Effector memory CD4-positive, alpha-beta T cell (primary cell): ENCODE measurements around the gene LEKR1.
"Not testable (repeated sequence)": the region's sequence is repeated elsewhere in the genome, so short reads cannot be mapped to it uniquely, and the experiment has no call there.

Source experiments
- DNase-seq, 3 donors: peaks; one replicate each; pipeline ENCODE4 v3.0.0-alpha.2; 2020
- H3K27ac ChIP-seq: 2 replicates; pipeline ENCODE4 v1.7.0; 2013; ENCODE audit warnings: mild to moderate bottlenecking, low read length, moderate library complexity; ENCODE audit not compliant: insufficient read depth, poor library complexity, severe bottlenecking
- H3K27me3 ChIP-seq: replicated peaks from 2 replicates; pipeline ENCODE4 v1.7.0; 2013; ENCODE audit warnings: mild to moderate bottlenecking, low read length; ENCODE audit not compliant: insufficient read depth, control insufficient read depth, poor library complexity, severe bottlenecking
- H3K36me3 ChIP-seq: 2 replicates; pipeline ENCODE4 v1.7.0; 2013; ENCODE audit warnings: mild to moderate bottlenecking, low read length, moderate library complexity; ENCODE audit not compliant: control insufficient read depth, insufficient read depth
- H3K4me1 ChIP-seq: 2 replicates; pipeline ENCODE4 v1.7.0; 2013; ENCODE audit warnings: low read length, mild to moderate bottlenecking; ENCODE audit not compliant: control insufficient read depth, insufficient read depth, poor library complexity, severe bottlenecking
- H3K4me3 ChIP-seq: 2 replicates; pipeline ENCODE4 v1.7.0; 2013; ENCODE audit warnings: low read length, low read depth, mild to moderate bottlenecking; ENCODE audit not compliant: insufficient read depth, poor library complexity, severe bottlenecking
- H3K9me3 ChIP-seq: 2 replicates; pipeline ENCODE4 v1.7.0; 2013; ENCODE audit warnings: mild to moderate bottlenecking, low read length, moderate library complexity; ENCODE audit not compliant: control insufficient read depth

Gene LEKR1

DNA sequence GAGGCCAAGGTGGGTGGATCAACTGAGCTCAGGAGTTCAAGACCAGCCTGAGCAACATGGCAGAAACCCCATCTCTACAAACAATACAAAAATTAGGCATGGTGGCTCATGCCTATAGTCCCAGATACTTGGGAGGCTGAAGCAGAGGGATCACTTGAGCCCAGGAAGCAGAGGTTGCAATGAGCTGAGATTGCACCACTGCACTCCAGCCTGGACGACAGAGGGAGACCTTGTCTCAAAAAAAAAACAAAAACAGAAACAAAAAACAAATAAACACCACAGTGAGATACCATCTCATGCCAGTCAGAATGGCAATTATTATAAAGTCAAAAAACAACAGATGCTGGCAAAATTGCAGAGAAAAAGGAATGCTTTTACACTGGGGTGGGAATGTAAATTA lies 69.2 kb downstream of the LEKR1 start:
- H3K4me1 ChIP-seq, H3K36me3 ChIP-seq, H3K9me3 ChIP-seq, H3K27ac ChIP-seq, H3K4me3 ChIP-seq, H3K27me3 ChIP-seq, DNase-seq: not testable (repeated sequence)

DNA sequence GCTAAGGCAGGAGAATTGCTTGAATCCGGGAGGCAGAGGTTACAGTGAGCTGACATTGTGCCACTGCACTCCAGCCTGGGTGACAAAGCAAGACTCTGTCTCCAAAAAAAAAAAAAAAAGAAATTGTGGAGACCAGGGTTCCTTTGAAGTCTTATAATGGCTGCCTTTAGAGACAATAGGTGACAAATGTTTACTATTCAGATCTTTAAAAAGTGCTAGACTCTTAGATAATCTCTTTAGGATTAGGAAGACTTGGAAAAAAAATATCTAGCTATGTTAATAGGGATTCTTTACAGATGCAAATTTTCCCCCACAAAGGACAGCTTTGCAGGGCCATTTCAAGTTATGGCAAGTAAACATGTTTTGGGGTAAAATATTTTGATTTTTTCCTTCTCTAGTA lies 71.7 kb downstream of the LEKR1 start:
- not testable (repeated sequence) for DNase-seq, H3K27ac ChIP-seq, H3K27me3 ChIP-seq, H3K9me3 ChIP-seq, H3K4me1 ChIP-seq, H3K36me3 ChIP-seq, H3K4me3 ChIP-seq

DNA sequence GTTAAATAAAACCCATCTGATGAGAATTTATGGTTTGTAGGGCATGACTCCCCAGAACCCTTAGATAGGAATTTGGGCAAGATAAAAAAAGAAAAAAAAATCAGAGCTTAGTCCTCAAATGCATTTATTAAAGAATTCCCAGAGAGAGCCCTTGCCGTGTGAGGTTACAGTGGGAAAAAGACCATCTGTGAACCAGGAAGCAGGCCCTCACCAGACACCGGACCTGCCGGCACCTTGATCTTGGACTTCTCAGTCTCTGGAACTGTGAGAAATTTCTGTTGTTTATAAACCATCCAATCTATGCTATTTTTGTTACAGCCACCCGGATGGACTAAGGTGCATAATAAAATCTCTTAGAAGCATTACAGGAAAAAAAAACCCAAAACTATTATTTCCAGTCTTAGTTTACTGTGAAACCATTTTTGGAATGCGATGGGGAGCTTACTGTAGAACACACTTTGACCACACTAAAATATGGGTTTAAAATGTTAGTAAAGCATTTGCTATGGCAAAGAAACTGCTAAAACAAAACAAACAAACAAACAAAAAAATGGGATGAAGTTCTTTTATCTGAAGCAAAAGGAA lies 72.2 kb downstream of the LEKR1 start:
- H3K4me1 ChIP-seq: no peaks in the 10 kb centered on the region
- H3K9me3 ChIP-seq: no peaks in the 10 kb centered on the region
- no peak for DNase-seq
- H3K4me3 ChIP-seq: no peak overlapping the region
- H3K27ac ChIP-seq: no peak overlapping the region
- no peaks in the 10 kb centered on the region for H3K36me3 ChIP-seq
- no peaks in the 10 kb centered on the region for H3K27me3 ChIP-seq

DNA sequence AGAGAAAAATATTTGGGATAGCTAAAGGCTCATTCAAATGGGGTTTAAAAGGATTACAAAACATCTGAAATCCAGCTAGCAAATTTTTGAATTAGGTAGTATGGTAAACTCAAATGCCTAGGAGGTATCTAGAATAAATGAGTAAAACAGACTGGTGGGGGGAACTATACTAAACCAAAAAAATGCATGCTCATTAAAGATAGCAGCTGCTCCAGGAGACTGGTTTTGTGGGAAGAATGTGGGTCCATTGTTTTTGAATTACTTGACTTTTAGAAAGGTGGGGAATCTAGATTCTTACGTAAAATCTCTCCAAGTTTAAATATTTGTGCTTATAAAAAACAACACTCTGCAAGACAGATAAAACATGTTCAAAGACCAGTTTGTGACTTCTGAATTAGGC lies 73.8 kb downstream of the LEKR1 start:
- H3K27ac ChIP-seq: no peak overlapping the region
- no peaks in the 10 kb centered on the region for H3K36me3 ChIP-seq
- no peaks in the 10 kb centered on the region for H3K9me3 ChIP-seq
- no peak overlapping the region for H3K4me3 ChIP-seq
- H3K4me1 ChIP-seq: no peaks in the 10 kb centered on the region
- no peaks in the 10 kb centered on the region for H3K27me3 ChIP-seq
- no peak for DNase-seq

DNA sequence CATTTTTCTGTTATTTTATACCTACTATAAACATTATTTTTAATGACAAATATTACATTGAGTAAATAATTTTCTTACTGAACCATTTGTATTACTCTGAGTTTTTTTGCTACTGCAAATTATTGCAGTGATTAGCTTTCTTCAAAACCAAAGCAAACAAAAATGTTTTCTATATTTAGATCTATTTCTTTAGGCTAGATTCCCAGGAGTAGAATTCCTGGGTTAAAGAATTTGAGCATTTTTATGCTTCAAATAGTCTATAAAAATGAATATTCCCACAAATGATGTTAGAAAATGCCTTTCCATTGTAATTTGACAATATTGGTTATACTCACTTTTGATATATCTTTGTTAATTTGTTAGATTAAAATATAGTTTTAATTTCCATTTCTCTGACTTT lies 76.8 kb downstream of the LEKR1 start:
- Histone ChIP-seq H3K4me3 (no peak overlapping the region), H3K4me1 (no peaks in the 10 kb centered on the region), H3K27me3 (no peaks in the 10 kb centered on the region), H3K36me3 (no peaks in the 10 kb centered on the region), H3K9me3 (no peaks in the 10 kb centered on the region), H3K27ac (no peak overlapping the region)
- no peak for DNase-seq

DNA sequence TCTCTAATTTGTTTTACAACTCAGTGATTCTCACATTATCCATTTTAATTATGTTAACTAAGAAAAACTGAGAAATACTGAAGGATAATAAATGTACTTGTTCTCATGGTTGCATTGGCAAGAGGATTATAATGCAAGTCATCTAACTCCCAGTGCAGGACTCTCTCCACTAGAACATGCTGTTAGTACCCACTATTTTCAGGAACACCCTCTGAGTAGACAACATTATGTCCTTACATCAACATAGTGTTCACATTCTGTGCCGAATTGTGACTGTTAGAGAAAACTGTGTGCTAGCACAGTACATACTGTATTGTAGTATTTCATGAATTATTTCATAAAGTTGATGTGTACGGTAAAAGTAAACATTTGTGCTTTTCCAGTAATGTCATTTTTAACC lies 80.1 kb downstream of the LEKR1 start:
- H3K4me3 ChIP-seq: no peak overlapping the region
- no peak for DNase-seq
- no peaks in the 10 kb centered on the region for H3K36me3 ChIP-seq
- no peaks in the 10 kb centered on the region for H3K9me3 ChIP-seq
- H3K27me3 ChIP-seq: no peaks in the 10 kb centered on the region
- H3K27ac ChIP-seq: no peak overlapping the region
- H3K4me1 ChIP-seq: no peaks in the 10 kb centered on the region

DNA sequence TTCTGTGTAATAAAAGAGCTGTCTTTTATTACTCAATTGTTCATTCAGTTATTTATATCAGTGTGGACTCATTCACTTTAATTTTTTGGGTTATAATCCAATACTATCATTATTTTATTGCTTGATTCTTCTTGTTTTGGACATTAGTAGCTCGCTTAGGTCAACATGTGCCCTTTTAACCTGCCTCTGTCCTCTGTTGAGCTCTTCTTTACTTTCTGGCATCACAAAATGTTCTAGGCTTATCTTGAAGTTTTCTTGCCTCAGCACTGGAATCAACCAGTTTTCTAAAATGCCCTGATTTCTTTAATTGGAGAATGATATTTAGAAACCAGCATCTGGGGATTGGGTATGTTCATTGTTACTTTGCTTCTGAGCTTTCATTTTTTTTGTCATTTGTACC lies 82.2 kb downstream of the LEKR1 start:
- Histone ChIP-seq H3K36me3 (no peaks in the 10 kb centered on the region), H3K4me3 (no peak overlapping the region), H3K27me3 (no peaks in the 10 kb centered on the region), H3K27ac (no peak overlapping the region), H3K4me1 (no peaks in the 10 kb centered on the region), H3K9me3 (no peaks in the 10 kb centered on the region)
- no peak for DNase-seq

DNA sequence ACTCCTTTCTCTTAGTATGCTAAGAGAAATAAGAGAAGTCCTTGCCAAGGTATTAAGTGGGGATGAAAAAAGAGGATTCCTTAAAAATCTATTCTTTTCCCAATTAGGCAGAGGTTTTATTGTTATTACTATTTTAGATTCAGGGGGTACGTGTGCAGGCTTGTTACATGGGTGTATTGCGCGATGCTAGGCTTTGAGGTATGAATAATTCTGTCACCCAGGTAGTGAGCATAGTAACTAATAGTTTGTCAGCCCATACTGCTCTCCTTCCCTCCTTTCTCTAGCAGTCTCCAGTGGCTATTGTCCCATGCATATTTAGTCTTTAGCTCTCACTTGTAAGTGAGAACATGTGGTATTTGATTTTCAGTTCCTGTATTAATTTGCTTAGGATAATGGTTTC lies 83.9 kb downstream of the LEKR1 start:
- H3K27me3 ChIP-seq: no peaks in the 10 kb centered on the region
- H3K9me3 ChIP-seq: no peaks in the 10 kb centered on the region
- no peak overlapping the region for H3K27ac ChIP-seq
- no peaks in the 10 kb centered on the region for H3K36me3 ChIP-seq
- H3K4me1 ChIP-seq: no peaks in the 10 kb centered on the region
- no peak overlapping the region for H3K4me3 ChIP-seq
- DNase-seq: no peak

DNA sequence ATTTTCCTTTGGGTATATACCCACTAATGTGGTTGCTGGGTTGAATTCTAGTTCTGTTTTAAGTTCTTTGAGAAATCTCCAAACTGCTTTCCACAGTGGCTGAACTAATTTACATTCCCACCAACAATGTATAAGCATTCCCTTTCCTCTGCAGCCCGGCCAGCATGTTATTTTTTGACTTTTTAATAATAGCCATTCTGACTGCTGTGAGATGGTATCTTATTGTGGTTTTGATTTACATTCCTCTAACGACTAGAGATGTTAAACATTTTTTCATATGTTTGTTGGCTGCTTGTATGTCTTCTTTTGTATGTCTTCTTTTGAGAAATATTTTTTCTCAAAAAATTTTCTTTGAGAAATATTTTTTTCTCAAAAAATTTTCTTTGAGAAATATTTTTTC lies 84.7 kb downstream of the LEKR1 start:
- not testable (repeated sequence) for H3K27ac ChIP-seq, H3K9me3 ChIP-seq, H3K27me3 ChIP-seq, DNase-seq, H3K4me1 ChIP-seq, H3K4me3 ChIP-seq, H3K36me3 ChIP-seq

DNA sequence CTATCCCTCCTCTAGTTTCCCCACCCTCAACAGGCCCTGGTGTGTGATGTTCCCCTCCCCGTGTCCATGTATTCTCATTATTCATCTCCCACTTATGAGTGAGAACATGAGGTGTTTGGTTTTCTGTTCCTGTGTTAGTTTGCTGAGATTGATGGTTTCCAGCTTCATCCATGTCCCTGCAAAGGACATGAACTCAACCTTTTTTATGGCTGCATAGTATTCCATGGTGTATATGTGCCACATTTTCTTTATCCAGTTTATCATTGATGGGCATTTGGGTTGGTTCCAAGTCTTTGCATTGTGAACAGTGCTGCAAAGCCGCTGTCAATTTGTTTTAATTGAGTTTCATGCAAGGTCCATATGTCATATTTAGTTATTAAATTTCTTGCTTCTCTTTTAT lies 88.1 kb downstream of the LEKR1 start:
- not testable (repeated sequence) for DNase-seq, H3K9me3 ChIP-seq

DNA sequence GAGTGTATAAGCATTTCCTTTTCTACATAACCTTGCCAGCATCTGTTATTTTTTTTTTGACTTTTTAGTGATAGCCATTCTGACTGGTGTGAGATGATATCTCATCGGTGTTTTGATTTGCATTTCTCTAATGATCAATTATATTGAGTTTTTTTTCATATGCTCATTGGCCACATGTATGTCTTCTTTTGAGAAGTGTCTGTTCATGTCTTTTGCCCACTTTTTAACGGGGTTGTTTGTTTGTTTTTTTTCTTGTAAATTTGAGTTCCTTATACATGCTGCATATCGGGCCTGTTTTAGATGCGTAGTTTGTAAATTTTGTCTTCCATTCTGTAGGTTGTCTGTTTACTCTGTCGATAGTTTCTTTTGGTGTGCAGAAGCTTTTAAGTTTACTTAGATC lies 89.2 kb downstream of the LEKR1 start:
- DNase-seq: no peak
- Histone ChIP-seq H3K27me3 (no peaks in the 10 kb centered on the region), H3K4me3 (no peak overlapping the region), H3K4me1 (no peaks in the 10 kb centered on the region), H3K9me3 (no peaks in the 10 kb centered on the region), H3K27ac (no peak overlapping the region), H3K36me3 (no peaks in the 10 kb centered on the region)

More for the DNA sequence above, 88.1 kb downstream of the LEKR1 start:
- H3K36me3 ChIP-seq, H3K4me1 ChIP-seq, H3K27me3 ChIP-seq, H3K27ac ChIP-seq, H3K4me3 ChIP-seq: not testable (repeated sequence)
